Loucy (cell line): Measurements from ENCODE around the gene SOX13.
A peak's percentile ranks its signal among the peaks of the same experiment; 100 is the strongest.

Experiments
- H2AFZ ChIP-seq: fragments of 200-600 bp; sonication (generic); 2 replicates; pipeline ENCODE4 v1.6.0; 2016; ENCODE audit warnings: antibody characterized with exemption, mild to moderate bottlenecking, low read length, moderate library complexity
- H3F3A ChIP-seq: fragments of 200-600 bp; 2 replicates; pipeline ENCODE4 v1.6.0; 2016; ENCODE audit warnings: antibody characterized with exemption, low read depth, mild to moderate bottlenecking
- H3K27me3 ChIP-seq: fragments of 200-600 bp; sonication (generic); 2 replicates; pipeline ENCODE4 v1.6.1; 2014; ENCODE audit warnings: low read length, mild to moderate bottlenecking; ENCODE audit not compliant: insufficient read depth, poor library complexity, severe bottlenecking
- H3K36me3 ChIP-seq: fragments of 200-600 bp; sonication (generic); 2 replicates; pipeline ENCODE4 v1.6.1; 2016; ENCODE audit warnings: low read length; ENCODE audit not compliant: insufficient read depth
- H3K4me1 ChIP-seq: fragments of 200-600 bp; sonication (generic); 2 replicates; pipeline ENCODE4 v1.5.1; 2014; ENCODE audit warnings: low read length, mild to moderate bottlenecking; ENCODE audit not compliant: insufficient read depth, poor library complexity, severe bottlenecking
- H3K4me2 ChIP-seq: fragments of 200-600 bp; sonication (generic); 2 replicates; pipeline ENCODE4 v1.6.0; 2014; ENCODE audit warnings: antibody characterized with exemption, low read length, low read depth, mild to moderate bottlenecking; ENCODE audit not compliant: poor library complexity, severe bottlenecking
- H3K4me3 ChIP-seq: fragments of 200-600 bp; sonication (generic); 2 replicates; pipeline ENCODE4 v1.5.1; 2014; ENCODE audit warnings: low read length, mild to moderate bottlenecking, mixed read lengths; ENCODE audit not compliant: poor library complexity, severe bottlenecking
- H3K79me2 ChIP-seq: fragments of 200-600 bp; sonication (generic); 2 replicates; pipeline ENCODE4 v1.6.1; 2014; ENCODE audit warnings: low read length; ENCODE audit not compliant: insufficient read depth
- H3K9ac ChIP-seq: fragments of 200-600 bp; sonication (generic); 2 replicates; pipeline ENCODE4 v1.6.0; 2014; ENCODE audit warnings: mild to moderate bottlenecking, low read depth, low read length, moderate library complexity; ENCODE audit not compliant: poor library complexity, severe bottlenecking
- H3K9me2 ChIP-seq: fragments of 200-600 bp; sonication (generic); replicated peaks from 2 replicates; pipeline ENCODE4 v1.6.1; 2016; ENCODE audit warnings: low read depth, low read length, mixed read lengths
- H3K9me3 ChIP-seq: fragments of 200-600 bp; sonication (generic); 2 replicates; pipeline ENCODE4 v1.6.1; 2014; ENCODE audit warnings: mild to moderate bottlenecking, antibody characterized with exemption, low read length, low read depth; ENCODE audit not compliant: insufficient read depth
- H4K20me1 ChIP-seq: fragments of 200-600 bp; sonication (generic); 2 replicates; pipeline ENCODE4 v1.6.0; 2014; ENCODE audit warnings: antibody characterized with exemption, low read length, mild to moderate bottlenecking; ENCODE audit not compliant: insufficient read depth, poor library complexity, severe bottlenecking
- CTCF ChIP-seq: fragments of 200-600 bp; sonication (generic); conservative IDR thresholded peaks from 2 replicates; pipeline ENCODE4 v1.5.1; 2014; ENCODE audit warnings: mild to moderate bottlenecking, antibody characterized with exemption, low read length
- EZH2phosphoT487 ChIP-seq: fragments of 200-600 bp; IDR thresholded peaks from 2 replicates; pipeline ENCODE4 v1.6.1; 2018; ENCODE audit warnings: antibody characterized with exemption, mild to moderate bottlenecking, moderate library complexity, borderline replicate concordance

SOX13 gene

GRCh38 chr1:204123376-204123775, 50.5 kb downstream of the SOX13 start:
- no peaks in the 10 kb centered on the region for H3K27me3 ChIP-seq
- no peaks in the 10 kb centered on the region for H3K9me2 ChIP-seq
- H3K9me3 ChIP-seq = no peaks in the 10 kb centered on the region
- no peak overlapping the region for H2AFZ ChIP-seq
- no peak overlapping the region for H3K4me2 ChIP-seq
- H4K20me1 ChIP-seq = no peaks in the 10 kb centered on the region
- TF ChIP-seq EZH2phosphoT487 (no peak), CTCF (peak; percentile 76)
- H3K79me2 ChIP-seq = no peaks in the 10 kb centered on the region
- peaks cover 5% of the 10 kb centered on the region for H3K4me1 ChIP-seq
- H3F3A ChIP-seq = no peaks in the 10 kb centered on the region
- no peak overlapping the region for H3K9ac ChIP-seq
- H3K36me3 ChIP-seq = no peaks in the 10 kb centered on the region
- H3K4me3 ChIP-seq = no peak overlapping the region

- H3K79me2 ChIP-seq = no peaks in the 10 kb centered on the region
- TF ChIP-seq CTCF (no peak), EZH2phosphoT487 (no peak)
These were observed 51.7 kb downstream of the SOX13 start for GRCh38 chr1:204124639-204125038.

GRCh38 chr1:204125759-204126351, 52.9 kb downstream of the SOX13 start:
- H3K36me3 ChIP-seq = no peaks in the 10 kb centered on the region
- no peaks in the 10 kb centered on the region for H3K27me3 ChIP-seq
- no peaks in the 10 kb centered on the region for H3K9me2 ChIP-seq
- H3K9ac ChIP-seq = no peak overlapping the region
- no peak overlapping the region for H3K4me3 ChIP-seq
- no peak for TF ChIP-seq EZH2phosphoT487
- TF ChIP-seq CTCF = no peak
- no peaks in the 10 kb centered on the region for H3K9me3 ChIP-seq
- no peak overlapping the region for H3K4me2 ChIP-seq
- H3K4me1 ChIP-seq = peaks cover 13% of the 10 kb centered on the region
- no peaks in the 10 kb centered on the region for H3K79me2 ChIP-seq
- no peak overlapping the region for H2AFZ ChIP-seq
- H3F3A ChIP-seq = no peaks in the 10 kb centered on the region
- H4K20me1 ChIP-seq = no peaks in the 10 kb centered on the region

More at GRCh38 chr1:204124639-204125038, 51.7 kb downstream of the SOX13 start:
- H3K9ac ChIP-seq = no peak overlapping the region
- peaks cover 13% of the 10 kb centered on the region for H3K4me1 ChIP-seq
- H2AFZ ChIP-seq = no peak overlapping the region
- H3F3A ChIP-seq = no peaks in the 10 kb centered on the region
- H3K9me2 ChIP-seq = no peaks in the 10 kb centered on the region
- no peaks in the 10 kb centered on the region for H3K36me3 ChIP-seq
- no peak overlapping the region for H3K4me3 ChIP-seq
- H3K4me2 ChIP-seq = no peak overlapping the region
- H3K9me3 ChIP-seq = no peaks in the 10 kb centered on the region
- no peaks in the 10 kb centered on the region for H3K27me3 ChIP-seq
- no peaks in the 10 kb centered on the region for H4K20me1 ChIP-seq
